CD1c-positive myeloid dendritic cell (primary cell): ENCODE measurements around the gene TUBGCP3.
"Not testable (repeated sequence)": the region's sequence is repeated elsewhere in the genome, so short reads cannot be mapped to it uniquely, and the experiment has no call there.

ENCODE experiments used
- DNase-seq: peaks from one replicate; pipeline ENCODE4 v3.0.0-alpha.2; 2016; ENCODE audit errors: extremely low spot score

The TUBGCP3 gene

GRCh38 chr13:112579310-112579843 is 8.6 kb downstream of the TUBGCP3 start:
- DNase-seq = no peak

- DNase-seq = no peak
Measured at GRCh38 chr13:112576768-112577167, 11.2 kb downstream of the TUBGCP3 start.

DNA sequence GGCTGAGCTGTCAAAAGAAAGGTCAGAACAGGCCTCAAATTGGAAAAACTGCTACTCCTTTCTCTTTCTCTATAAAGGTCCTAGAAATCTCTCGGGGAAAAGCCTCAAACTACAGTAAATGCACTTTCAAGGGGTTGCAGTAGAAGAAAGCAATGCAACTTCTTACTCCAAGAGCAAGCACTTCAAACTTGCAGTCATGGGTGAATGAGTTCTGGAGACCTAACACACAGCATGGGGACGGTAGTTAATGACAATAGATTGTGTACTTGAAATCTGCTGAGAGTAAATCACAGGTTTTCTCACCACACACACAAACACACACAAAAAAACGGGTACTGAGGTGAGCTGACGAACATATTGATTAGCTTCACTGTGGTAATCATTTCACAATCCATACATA is 11.8 kb downstream of the TUBGCP3 start:
- no peak for DNase-seq

- no peak for DNase-seq
Measured at GRCh38 chr13:112575675-112576074, 12.3 kb downstream of the TUBGCP3 start.

DNA sequence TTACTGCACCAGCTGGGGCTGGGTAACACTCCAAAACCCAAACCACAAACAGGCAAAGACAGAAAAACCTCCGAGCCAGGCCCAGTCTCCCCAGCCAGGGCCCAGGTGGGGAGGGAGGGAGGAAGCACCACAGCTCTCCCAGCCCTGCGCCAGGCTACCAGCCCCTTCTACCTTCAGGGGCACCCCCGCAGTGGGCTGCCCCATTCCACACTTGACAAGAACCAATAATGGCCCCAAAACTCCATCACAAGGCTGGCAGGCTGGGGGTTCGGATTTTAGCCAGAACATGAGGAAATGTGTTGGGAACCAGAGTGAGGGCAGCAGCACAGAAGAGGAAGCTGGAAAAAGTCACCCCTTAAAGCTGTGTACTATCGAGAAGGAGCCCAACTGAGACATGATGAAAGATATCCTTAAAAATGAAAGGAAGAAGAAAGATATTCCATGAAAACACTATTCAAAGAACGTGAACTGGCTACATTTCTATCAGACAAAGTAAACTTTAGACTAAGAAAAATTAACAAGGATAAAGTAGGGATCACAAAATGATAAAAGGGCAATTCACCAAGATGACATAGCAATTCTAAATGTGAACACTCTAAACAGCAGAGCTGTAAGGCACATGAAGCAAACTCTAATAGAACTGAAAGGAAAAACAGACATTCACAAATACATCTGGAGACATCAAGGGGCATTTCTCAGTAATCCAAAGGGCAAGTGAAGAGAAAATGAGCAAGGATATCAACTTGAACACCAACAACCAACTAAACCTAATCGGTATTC is 12.9 kb downstream of the TUBGCP3 start:
- peak; percentile 24 for DNase-seq

DNA sequence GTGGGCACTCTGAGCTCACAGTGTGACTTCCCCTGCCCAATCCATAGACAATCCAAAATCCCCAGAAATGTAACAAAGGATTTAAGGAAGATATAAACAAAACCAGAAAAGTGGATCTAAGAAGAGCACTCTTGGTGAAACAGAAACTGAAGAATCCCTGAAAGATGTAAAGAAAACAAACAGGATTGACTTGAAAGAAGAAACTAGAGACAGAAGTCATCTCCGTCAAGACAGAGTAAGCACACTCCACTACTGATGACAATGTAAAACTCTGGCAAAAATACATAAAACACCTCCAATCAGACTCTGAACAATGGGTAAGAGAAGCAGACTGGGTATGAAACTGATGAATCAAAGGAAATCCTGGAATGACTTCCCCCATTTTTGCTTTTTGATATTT is 13.5 kb downstream of the TUBGCP3 start:
- no peak for DNase-seq

DNA sequence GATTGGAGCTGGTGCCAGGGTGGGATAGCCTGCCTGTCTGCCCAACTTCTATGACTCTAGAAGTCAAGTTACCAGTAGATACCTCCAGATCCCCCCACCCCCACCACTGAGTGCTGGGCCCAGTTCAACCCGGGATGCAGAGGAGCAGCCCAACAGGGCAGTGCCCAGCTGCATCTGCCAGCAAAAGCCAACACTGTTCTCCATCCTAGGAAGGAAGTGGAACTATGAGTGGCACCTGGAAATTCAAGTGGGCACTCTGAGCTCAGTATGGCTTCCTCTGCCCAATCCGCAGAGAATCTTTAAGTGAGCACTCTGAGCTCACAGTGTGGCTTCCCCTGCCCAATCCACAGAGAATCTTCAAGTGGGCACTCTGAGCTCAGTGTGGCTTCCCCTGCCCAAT is 14.2 kb downstream of the TUBGCP3 start:
- no peak for DNase-seq

DNA sequence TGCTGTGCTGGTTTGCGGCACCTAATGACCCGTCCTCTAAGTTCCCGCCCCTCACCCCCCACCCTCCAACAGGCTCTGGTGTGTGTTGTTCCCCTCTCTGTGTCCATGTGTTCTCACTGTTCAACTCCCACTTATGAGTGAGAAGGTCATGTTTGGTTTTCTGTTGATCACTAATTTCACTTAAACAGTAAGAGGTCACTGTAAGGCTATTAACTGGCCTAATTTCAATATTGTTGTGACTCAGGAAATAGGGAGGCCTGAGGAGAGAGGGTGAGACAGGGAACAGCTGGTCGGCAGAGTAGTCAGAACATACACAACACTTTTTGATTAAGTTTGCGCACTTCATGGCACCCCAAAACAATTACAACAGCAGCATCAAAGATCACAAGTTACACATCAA is 15.6 kb downstream of the TUBGCP3 start:
- no peak for DNase-seq

DNA sequence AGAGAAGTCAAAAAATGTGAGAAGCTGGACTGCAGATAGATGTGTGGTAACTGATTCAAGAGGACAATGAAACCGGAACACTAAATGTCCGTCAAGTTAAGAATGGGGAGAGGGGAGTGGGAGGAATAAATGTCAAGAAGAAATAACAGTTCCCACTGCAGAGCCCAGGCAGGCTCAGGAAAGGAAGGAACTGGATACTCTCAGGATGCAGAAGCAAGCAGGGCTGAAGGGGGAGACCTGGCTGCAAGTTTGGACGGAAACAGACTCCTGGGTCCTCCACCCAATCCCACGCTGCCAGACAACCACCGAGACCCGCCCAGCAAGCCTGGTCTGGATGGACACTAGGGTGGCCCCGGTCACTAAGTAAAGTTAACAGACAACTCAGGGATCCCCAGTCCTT is 18.1 kb downstream of the TUBGCP3 start:
- no peak for DNase-seq

DNA sequence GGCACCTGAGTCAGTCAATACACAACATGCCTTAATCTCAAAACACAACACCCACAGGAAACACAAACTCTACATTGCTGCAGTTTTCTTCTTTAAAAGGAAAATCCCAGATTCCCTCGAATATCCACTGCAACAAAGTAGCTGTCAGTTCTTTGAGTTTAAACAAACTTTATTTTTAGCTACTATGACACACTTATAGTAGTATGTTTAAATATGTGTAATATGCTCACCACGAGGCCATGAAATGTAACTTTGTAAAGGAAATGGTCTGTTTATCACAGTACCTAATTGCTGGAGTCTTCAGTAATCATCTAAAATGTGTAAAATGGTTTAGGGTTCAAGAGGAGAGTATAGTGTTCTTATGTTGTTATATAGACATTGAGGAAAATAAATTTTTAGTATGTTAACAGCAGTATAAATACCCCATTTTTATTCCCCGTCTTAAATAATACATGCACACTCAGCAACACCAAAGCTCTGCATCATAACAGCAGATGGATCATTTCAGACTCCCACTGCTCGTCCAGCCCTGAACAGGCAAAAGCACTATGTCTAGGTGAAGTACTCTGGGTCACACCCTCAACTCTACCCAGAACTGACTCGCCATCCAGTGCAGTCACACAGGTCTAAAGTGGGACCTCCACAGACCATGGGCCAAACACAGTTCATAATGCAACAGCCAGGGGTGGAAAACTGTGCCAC is 20.6 kb downstream of the TUBGCP3 start:
- DNase-seq = no peak

- no peak for DNase-seq
Measured at GRCh38 chr13:112562786-112563383, 25.1 kb downstream of the TUBGCP3 start.

- DNase-seq = no peak
Measured at GRCh38 chr13:112562254-112562653, 25.7 kb downstream of the TUBGCP3 start.

DNA sequence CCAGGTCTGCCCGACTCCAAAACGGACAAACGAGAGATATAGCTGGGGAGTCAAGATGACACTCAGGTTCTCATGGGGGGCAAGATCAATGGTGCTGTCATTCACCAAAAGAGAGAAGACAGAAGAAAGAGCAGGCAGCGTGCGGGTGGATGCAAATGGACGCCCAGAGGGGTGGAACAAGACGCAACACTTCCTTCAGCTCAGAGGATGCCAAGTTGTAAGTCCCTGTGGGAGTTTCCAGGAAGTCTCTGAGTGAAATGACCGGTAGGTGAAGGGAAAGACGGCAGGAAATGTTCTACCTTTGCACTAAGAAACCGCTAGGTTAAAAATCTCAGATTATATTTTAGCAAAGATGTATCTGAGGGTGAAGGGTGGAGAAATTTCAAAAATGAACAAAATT is 26.5 kb downstream of the TUBGCP3 start:
- DNase-seq = no peak

DNA sequence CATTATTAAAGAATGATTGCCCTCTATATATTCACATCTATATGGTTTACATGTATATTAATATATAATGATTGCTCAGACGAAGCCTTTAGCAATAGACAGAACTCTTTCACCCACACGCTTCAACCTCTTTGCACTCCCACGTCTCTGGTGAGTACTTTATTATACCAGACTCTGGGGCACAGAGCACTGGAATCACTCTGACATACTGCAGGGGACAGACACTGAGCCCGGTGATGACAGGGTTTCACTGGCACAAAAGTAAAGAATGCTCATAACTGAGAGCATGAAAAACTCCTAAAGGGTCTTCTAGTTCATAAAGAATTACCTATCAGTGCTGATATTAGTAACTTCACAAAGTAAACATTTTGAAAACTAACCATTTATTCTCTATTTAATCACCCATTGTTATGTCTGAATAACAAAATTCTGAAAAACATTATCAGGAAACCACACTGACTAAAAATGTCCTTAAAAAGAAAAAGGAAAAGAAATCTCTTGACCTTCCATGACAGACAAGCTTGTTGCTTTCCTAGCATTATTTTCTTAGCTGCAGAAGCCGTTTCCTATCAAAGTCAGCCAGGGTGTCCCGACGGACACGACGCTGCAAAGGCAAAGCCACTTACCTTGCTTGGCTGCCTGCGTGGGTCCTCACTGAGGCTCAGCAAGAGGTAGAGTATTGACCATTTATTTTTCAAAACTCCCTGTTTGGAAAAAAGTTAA is 29.1 kb downstream of the TUBGCP3 start:
- no peak for DNase-seq

DNA sequence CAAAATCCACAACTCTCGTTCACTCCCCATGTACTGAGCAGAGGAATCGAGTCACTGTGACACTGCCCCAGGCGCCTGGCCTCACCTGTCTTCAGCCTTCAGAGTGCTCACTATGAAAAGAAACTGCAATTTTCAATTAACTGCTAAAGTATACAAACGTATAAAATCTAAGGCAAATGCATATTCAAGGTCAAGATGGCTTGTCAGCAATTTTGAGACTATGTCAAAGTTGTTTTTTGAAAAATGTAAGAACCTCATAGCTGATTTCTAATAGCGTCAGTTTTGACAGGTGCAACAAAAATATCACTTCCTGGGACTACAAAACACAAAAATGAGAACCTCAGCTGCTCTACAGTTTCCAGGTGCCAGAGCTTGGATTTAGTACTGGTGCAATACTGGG is 31.4 kb downstream of the TUBGCP3 start:
- no peak for DNase-seq

DNA sequence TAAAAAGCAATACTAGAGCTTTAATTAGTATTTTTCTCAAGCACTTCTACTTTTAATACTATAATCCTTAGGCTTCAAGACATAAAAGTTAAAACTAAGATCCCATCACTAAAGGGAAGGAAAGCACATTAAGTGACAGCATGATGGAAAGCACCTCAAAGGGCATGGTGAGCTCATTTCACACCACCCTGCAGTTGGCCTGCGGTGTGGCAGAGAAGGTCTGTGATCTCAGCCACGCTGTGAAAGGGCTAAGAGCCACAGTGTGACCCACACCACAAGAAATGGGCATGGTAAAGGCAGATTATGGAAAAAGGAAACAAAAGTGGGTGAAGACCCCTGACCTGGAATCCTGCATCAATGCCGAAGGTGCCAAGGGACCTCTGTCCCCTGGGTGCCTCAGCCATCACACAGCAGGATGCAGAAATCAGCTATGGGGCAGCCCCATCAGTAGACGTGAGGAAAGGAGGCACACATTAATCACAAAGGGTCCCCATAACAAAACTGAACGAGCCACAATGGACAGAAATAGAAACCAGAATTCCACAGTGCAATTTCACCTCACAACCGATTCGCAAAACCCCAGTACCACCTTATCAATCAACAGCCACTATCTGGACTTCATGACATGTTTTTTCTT is 33.6 kb downstream of the TUBGCP3 start:
- no peak for DNase-seq

DNA sequence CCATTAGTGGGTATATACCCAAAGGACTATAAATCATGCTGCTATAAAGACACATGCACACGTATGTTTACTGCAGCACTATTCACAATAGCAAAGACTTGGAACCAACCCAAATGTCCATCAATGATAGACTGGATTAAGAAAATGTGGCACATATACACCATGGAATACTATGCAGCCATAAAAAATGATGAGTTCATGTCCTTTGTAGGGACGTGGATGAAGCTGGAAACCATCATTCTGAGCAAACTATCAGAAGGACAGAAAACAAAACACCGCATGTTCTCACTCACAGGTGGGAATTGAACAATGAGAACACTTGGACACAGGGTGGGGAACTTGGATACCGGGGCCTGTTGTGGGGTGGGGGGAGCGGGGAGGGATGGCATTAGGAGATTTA is 39.0 kb downstream of the TUBGCP3 start:
- DNase-seq = not testable (repeated sequence)

GRCh38 chr13:112545856-112546255 is 42.1 kb downstream of the TUBGCP3 start:
- DNase-seq = no peak

- DNase-seq = no peak
Measured at GRCh38 chr13:112532837-112533745, 54.9 kb downstream of the TUBGCP3 start.

DNA sequence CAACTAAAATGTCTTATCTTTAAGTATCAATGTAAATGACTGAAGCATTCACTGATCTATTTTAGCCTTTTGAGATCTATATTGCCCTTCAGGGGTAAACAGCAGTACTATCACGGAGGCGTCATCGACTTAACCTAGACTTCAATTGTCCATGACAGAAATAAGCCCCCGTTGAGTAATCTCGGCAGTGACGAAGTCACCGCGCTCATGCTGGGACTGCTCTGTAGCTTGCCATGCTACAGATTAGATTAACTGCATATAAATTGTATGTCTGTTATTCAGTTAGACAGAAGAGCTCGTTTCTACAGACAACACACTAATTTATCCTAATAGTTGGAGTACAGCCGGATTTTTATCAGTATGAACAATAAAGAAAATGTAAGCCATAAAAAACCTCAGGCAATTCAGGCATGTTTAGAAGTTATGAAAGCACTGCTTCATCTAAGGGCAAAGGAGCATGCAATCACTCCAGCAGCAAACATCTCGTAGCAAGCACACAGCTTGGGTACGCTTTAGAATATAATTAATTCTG is 56.6 kb downstream of the TUBGCP3 start:
- no peak for DNase-seq
